ENCODE data around the gene GRM8.
"Not testable (repeated sequence)": the region's sequence is repeated elsewhere in the genome, so short reads cannot be mapped to it uniquely, and the experiment has no call there.

GRM8 gene

DNA sequence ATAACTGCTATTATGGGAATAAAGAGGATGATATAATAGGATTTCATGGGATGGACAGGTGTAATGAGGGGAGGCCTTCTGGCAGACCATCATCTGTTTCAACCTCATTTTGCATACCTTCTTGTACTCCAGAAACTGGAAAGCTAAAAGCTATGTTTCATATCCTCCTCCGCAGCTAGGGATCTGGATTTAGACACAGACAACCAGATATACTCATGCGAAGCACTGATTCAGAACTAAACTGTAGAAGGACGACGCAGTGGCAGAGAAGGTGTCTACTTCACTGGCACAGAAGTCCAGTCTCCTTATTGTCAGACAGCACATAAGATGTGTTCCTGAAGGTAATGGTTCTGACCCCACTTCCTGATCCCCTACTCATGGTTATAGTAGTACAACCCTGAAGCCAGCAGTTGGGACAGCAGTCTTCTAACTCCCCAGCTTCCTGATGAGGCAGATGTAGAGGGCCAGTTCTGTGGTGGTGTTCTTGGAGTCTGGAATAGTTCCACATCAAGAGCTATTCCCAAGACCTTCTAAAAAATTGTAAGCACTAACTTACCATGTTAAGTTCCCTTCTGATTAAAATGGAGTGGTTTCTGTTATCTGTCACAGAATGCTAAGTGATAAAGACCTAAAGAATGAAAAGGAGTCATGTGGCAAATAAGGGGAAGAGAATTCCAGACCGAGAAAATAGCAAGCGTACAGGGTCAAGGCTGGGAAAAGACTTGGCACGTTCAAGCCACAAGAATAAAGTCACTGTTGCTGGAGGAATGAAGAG is 550.3 kb downstream of the GRM8 start:
- DNase-seq = no peak

DNA sequence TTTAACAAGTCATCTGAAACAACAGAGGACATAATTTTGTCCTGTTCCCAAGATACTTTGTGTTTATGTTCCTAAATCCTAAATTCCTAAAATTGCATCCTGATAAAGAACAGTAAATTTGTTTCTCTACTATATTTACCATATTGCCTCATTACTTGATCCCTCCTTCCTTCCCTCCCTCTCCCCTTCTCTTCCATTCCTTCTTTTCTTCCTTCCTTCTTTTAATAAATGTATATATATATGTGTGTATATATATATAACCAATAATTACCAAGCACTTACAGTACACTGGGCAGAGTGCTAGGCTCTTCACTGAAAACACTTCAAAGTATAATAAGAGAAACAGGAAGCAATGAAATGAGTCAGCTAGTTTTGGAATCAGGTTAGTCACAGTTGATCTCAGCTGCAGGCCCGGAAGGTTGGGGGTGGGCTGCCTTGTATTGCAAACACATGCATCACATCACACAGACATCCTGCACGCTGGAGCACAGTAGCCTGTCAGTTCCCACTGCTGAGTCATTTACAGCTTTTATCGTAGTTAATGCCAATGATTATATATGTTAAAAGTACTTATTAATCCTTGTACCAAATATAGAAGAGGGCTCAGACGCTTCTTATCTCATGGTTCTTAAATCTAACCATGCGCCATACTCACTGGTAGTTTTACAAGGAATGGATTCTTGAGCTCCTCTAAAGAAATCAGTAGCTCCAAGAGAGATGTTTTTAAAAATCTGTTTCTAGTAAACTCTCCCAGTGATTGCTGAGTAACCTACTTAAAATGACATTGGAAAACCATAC is 551.7 kb downstream of the GRM8 start:
- peak; percentile 63 for DNase-seq

DNA sequence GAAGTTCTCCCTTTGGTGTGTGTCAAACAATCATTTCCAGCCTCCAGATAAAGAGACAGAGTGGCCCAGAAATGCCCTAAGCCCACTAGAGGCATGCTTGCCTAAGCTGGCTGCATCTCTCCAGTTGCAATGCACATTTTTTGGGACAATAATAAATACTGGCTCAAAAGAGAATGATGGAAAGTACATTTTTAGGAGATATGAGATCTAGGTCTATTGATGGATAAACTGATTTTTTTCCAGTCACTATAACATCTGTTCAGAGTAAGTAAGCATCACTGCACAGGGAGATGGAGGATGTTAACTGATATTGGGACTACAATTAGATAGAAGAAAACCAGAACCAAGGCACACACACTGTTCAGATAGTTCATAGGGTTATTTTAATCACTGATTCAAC is 553.0 kb downstream of the GRM8 start:
- no peak for DNase-seq

DNA sequence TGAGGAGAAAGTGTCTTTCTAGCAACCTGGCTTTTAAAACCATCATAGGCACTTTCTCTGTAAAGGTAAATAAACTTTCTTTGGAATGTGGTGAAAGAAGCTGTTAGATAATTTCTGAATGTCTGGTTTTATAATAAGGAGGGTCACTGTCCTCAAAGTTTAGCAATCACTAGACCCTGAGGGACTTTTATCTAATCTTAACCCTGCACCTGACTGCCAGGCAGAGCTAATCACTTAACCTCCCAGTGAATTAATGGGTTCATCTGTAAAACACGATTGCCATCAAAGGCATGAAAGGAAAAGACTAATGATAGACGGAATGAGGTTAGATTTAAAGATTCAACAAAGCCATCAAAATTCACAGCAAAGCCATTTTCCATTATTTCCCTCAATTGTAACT is 553.8 kb downstream of the GRM8 start:
- no peak for DNase-seq

DNA sequence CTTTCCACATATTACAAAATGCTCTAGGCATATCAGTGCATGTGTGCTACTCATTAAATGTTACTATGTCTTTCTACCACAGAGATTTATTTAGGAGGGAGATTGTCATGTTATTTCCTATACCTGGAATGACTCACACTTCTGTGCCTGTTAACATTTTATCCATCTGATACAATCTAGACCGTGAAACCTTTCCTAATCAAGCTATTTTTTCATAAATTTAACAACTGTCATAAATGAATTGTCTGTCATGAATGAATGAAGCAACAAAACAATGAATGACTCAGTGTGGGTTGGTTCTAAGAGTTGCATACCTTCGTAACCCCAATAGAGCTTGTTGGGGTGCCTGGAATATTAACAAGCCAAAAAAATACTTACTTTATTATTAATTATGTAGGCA is 554.3 kb downstream of the GRM8 start:
- no peak for DNase-seq

DNA sequence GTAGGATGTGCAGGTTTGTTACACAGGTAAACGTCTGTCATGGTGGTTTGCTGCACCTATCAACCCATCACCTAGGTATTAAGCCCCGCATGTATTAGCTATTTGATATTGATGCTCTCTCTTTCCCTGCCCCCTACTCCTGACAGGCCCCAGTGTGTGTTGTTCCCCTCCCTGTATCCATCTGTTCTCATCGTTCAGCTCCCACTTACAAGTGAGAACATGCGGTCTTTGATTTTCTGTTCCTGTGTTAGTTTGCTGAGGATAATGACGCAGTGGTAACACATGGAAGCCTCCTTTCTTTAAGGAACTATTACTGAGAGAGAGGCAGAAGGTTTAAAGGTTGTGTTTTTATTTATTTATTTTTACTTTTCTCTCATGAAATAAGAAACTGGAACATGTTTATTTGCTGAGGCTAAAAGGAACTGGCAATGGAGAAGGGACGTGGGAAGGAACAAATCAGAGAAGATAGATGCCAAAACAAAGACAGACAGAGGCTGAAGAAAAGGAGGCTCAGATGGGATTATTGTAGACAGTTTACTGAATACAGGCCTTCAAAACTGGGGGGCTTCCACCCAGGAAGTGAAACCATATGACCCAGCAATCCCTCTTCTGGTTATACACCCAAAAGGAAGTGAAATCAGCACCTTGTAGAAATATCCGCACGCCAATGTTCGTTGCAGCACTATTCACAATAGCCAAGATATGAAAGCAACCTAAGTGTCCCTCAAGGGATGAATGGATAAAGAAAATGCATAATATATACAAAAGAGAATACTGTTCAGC is 556.3 kb downstream of the GRM8 start:
- no peak for DNase-seq

DNA sequence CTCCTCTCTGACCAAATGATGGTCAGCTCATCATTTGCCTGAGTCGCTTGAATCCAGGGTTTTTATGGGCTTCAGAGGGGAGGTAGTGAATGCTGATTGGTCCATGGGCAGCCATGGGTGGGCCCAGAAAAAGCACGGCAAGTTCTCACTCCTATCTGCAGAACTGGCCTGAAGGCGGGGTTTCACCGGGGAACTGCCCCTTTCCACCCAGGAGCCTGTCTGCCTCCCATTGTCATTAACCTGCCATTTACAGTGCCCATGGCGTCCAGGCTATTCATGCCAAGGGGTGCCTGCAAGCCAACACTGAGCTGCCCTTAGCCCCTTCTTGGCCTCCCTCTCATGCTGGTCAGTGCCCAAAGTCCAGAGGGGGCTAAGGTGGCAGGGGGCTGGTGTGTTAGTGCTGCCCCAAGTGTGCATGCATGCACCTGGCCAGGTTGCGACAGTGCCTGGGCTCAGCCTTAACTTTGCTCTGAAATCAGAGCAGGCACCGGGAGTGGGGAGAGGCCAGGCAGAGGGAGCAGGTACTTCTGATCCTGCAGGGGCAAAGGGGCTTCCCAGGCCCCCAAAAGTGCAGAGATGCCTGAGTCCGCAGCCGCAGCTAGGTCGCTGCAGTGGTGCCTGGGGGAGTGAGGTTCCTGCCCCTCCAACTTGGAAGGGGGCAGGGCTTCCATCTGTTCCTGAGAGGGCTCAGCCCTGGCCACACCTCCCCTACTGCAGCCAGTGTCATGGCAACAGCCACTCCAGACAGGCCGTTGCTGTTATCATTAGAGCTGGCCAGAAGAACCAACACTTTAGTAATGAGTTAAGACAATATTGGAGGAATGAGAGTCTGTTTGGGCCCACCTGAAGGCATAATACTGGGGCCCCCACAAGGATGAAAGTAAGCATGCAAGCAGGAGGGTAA is 561.6 kb downstream of the GRM8 start:
- DNase-seq = no peak

DNA sequence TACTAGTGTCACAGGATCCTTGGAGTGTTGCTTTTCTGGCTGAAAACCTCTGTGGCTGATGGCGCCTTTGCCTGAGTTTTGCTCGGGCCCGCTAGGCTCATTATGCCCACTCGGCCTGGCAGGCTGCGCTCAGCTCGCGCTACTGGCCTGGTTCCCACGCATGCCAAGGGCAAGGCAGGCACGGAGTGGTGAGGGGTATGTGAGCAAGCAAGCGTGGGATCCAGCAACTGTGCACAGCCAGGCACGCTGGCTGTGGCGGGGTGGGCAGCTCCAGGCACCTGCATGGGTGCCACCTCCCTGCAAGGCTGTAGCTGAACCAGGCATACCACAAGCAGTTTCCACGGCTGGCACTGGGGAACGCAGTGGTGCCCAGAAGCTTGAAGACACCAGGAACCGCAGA is 562.6 kb downstream of the GRM8 start:
- DNase-seq = no peak

DNA sequence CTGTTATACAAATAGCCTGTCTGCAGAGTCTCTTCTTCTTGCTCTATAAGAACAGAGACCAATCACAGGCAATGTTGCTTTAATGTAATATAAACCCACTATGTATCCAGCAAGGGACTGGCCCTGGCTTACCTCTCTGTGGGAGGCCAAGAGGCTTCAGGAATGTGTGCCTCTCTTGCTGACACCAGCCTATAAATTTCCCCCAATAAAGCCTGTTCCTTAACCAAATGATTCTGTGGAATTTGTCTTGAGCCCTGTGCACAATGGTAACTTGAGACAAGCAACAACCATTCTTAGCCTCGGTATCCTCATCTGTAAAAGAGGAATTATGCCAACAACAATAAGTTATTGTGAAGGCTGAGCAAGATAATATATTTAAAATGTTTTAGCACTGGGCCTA is 563.7 kb downstream of the GRM8 start:
- no peak for DNase-seq

DNA sequence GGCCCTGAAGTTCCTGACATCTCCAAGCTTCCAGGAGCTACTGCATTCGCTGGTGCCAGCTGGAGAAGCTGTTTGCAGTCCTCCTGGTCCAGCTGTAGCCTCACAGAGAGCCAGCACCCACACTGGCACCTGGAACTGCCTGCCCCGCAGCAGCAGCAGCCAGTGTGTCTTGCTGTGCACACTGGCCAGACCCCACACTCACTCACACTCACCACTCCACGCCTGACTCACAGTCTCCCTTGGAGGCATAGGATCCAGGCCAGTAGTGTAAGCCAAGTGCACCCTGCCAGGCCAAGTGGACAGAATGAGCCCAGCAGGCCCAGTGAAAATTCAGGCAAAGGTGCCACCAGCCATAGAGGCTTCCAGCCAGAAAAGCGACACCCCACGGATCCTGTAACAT is 566.3 kb downstream of the GRM8 start:
- no peak for DNase-seq

DNA sequence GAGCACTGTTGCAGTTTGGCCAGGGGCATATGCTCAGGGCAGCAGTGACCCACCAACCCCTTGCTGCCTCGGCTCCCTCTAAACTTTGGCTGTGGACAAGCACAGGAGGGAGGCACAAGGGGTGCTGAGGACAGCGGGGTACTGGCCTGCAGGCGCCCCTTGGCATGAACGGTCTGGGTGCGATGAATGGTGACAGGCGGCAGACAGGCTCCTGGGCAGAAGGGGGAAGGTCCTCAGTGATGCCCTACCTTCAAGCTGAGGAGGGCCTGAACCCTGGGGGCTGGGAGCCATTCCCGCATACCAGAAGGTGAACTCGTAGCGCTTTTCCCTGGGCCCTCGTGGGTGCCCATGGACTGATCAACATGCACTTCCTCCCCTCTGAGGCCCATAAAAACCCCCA is 567.1 kb downstream of the GRM8 start:
- no peak for DNase-seq

DNA sequence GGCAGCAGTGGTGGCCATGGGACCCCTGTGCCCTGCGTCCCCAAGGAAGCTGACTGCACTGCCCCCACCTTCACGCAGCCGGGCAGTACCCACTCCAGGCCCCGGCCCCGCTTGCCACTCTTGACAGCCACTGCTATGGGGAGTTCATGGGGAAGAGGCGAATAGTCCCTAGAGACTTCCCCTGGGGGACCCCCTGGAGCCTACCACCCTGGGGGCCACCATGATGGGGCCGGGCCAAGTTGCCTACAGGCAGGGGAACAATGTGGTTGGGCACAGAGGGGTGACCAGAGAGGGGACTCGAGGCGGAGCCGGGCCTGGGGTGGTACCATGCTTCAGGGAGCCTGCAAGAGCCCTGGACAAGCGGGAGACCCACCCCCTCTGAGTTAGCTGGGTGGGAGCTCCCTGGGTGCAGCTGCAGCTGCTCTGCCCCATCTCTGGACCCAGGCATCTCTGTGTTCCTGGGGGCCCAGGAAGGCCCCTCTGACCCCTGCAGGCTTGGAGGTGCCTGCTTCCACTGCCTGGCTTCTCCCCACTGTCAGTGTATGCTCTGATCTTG is 567.6 kb downstream of the GRM8 start:
- no peak for DNase-seq

DNA sequence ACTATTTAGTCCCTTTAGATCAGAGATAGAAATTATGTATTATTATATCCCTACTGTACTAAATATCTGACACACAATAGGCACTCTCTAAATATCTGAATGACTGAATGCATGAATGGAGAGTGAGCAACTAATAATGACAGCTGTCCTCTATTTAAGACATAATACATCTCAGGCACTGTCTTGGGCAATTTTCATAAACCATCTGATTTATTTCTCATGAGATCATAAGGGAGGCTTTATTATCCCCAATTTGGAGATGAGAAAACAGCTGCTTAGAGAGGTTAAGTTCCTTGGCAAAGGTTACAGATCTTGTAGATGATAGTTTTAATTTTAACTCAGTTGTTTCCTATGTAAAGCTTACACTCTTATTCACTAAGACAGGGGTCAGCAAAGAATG is 570.6 kb downstream of the GRM8 start:
- DNase-seq = no peak

DNA sequence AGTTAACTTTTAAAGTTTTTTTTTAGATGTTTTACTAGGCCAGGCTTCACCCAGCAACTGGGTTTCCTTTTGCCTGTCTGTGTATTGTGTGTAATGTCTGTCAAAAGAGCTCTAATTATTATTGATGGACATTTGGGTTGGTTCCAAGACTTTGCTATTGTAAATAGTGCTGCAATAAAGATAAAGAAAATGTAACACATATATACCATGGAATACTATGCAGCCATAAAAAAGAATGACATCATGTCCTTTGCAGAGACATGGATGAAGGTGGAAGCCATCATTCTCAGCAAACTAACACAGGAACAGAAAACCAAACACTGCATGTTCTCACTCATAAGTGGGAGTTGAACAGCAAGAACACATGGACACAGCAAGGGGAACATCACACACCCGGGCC is 584.0 kb downstream of the GRM8 start:
- not testable (repeated sequence) for DNase-seq

DNA sequence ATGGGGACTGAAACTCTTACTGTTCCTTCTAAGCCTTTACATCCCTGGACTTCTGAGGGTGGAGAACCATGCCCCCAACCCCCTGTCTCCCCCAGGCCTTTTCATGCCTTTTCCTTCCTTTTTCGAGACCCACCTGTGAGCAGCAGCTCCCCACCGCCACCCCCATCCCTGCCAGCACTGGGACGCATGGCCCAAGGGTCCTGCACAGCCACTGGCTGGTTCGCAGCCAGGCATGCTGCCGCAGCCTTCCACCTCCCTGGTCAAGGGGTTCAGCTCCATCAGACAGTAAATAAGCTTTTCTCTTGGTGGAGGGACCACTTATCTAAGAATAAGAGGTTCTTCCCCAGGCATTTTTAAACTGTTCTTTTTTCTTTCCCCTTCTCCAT is 584.4 kb downstream of the GRM8 start:
- DNase-seq = no peak

DNA sequence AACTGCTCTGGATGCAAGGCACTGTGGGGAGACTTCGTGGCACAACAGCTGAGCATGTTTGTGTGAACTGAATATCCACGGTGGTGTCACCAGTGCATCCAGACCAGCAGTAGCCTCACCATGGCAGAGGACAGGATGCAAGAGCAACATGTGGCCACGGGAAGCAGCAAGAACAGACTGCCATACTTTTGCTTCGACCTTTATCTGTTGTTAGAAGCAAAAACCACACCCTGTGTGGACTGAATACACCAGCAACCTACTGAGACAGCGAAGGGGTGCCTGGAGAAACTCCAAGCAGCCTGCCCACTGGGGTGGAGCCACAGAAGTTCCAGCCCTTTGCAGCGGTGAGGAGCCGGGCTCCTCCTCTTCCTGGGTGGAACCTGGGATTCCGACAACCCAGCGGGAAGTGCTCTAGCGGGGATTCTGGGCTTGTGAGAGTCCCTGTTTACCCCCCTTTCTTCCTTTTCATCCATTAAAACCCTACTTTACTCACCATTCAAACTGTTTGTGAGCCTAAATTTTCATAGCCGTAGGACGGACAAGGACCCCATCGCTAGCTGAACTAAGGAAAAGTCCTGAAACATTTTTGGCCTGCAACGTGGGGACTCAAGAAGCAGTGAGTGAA is 584.9 kb downstream of the GRM8 start:
- no peak for DNase-seq

DNA sequence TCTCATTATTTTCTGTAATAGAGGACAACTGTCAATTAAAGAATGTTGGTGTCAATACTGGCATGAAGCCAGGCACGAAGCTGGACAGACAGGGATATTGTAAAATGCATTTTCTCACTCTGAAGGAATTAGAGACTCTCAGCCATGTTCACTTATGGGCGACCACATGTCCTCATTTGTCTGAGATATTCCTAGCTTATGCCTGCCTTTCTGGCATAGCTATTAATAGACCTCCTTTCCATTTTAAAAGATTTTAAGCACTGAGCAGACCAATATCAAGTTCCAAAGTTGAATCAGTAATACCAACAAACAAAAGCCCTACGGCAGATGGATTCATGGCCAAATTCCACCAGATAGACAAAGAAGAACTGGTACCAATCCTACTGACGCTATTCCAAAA is 589.9 kb downstream of the GRM8 start:
- no peak for DNase-seq

DNA sequence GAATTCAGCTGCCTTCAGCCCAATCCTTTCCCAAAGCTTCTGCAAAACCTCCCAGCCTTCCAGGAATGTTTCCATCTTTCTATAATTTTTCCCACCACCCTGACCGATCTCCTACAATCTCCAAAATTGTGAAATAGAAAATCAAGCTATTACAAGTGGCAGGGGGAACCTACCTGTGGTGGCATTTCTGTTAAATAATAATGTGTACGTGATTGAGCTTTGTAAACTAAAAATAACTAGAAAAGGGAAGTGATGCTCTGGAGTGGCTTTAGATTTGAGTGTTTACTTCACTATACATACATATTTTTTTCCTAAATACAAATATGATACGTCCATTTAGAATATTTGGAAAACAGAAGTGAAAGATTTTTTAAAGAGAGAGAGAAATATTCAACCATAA is 593.6 kb downstream of the GRM8 start:
- no peak for DNase-seq

DNA sequence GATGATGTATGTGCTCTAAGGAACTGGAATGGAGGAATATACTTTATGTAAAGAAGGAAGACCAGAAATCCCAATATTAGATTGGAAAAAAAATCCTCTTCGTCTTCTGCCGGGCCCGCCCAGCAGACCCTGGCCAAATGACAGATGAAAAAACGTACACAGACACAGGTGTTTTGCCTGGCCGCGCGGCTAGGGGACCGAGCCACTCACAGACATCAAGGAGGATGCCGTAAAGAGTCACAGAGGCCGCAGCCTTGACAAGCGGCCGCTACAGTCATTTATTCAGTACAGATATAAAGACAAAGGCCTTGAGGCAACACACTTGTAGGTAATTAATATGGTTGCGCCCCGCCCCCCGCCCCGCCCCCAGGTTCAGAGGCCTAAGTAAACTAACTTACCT is 594.1 kb downstream of the GRM8 start:
- DNase-seq = no peak

DNA sequence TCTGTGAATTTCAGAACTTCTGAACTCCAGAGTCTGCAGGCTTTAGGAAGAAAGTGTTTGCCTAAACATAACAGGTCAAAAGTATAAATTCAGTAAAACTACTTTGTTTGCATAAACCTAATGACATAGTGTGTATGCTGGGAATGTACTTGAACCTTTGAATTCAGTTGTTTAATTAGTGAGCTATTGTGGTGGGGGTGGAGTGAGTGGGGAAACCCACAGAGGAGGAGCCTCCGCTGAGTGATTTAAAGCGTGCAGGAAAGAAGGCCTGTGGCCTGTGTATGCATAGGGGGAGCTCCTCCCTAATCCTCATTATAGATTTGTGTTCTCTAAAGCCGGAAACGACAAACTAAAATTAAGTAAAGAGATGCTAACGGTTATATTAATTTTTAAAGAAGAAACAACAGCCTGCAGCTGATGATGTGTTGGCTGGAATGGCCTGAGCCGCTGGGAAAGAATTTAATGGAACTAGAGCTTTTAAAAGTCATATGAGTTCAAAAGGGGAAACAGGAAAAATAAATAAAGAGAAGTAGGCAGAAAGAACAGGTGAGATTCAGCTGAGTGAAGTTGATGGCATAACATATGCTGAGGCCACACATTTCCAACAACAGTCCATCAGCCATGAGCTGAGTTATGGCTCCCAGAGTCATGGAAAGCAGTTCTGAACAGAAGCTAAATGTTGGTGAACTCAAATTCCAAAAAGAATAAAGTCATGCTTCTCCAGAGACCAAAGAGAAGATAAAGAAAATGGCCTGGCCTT is 595.0 kb downstream of the GRM8 start:
- DNase-seq = no peak

DNA sequence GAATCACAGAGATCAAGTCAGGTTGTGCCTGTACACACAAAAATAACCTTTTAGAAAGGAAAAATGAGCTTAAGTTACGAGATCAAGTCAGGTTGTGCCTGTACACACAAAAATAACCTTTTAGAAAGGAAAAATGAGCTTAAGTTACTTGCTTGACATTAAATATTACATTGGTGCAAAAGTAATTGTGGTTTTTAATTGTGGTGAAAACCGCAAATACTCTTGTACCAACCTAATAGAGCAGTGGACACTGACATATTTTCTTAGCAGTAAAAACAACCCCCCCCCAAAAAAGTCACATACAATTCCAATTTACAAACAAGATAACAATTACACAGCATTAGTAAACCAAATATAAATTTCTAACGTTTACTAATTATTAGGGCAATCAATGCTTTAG is 595.6 kb downstream of the GRM8 start:
- no peak for DNase-seq
